H1 (cell line): ENCODE data around the gene CD226. TPM values are rescaled to one million over a fixed set of nuclear protein-coding genes. Genes with fewer than 3 reads are reported as not detected.

ENCODE experiments used
- BRCA1 ChIP-seq: IDR thresholded peaks from 2 replicates; pipeline ENCODE4 v1.6.1; 2012; ENCODE audit warnings: low read depth, low read length, improper control_type of control experiment
- FOSL1 ChIP-seq: IDR thresholded peaks from 2 replicates; pipeline ENCODE4 v1.6.1; 2011; ENCODE audit warnings: mild to moderate bottlenecking, low read depth, low read length, moderate library complexity; ENCODE audit not compliant: insufficient read depth
- KDM5A ChIP-seq: fragments of 200-600 bp; IDR thresholded peaks from 2 replicates; pipeline ENCODE4 v1.7.1; 2012; ENCODE audit warnings: mild to moderate bottlenecking, low read length, inconsistent platforms, mixed read lengths
- NANOG ChIP-seq: IDR thresholded peaks from 2 replicates; pipeline ENCODE4 v1.6.1; 2011; ENCODE audit warnings: low read length, low read depth, mild to moderate bottlenecking, inconsistent platforms; ENCODE audit not compliant: insufficient read depth, poor library complexity, severe bottlenecking
- RXRA ChIP-seq: IDR thresholded peaks from 2 replicates; pipeline ENCODE4 v1.6.1; 2011; ENCODE audit warnings: low read depth, mild to moderate bottlenecking, low read length, moderate library complexity; ENCODE audit not compliant: insufficient read depth
- SP1 ChIP-seq: IDR thresholded peaks from 2 replicates; pipeline ENCODE4 v1.6.1; 2011; ENCODE audit warnings: low read depth, low read length
- SRF ChIP-seq: IDR thresholded peaks from 2 replicates; pipeline ENCODE4 v1.6.1; 2011; ENCODE audit warnings: mild to moderate bottlenecking, low read depth, low read length, moderate library complexity
- polyA plus RNA-seq, 7 experiments: library from polyadenylated mRNA; depleted of rRNA in 3 of 7; stranded (reverse) in 5 of 7; unstranded in 2 of 7; fragments of >200 nt in 5 of 7; fragments of 200-250 nt in 2 of 7; gene quantifications; 1 replicate in 5 of 7; 2 replicates in 1 of 7; 4 replicates in 1 of 7; pipeline versions ENCODE4 v1.2.1 to v1.2.3, GENCODE V29; 2011 to 2013; ENCODE audit warnings: missing spikeins in 2 of 7, mixed read lengths in 2 of 7
- total RNA-seq: library from RNA; stranded (reverse); fragmentation: NEBNext Ultra II Directional; extraction: Animal tissue kit (Norgen Biotek cat#: 25700); gene quantifications from 2 replicates; pipeline ENCODE4 v1.2.1, GENCODE V29; 2021
- TF ChIP-seq, protein P1 (sequence below), 3 experiments: IDR thresholded peaks; 1 replicate in 2 of 3; 2 replicates in 1 of 3; pipeline versions ENCODE4 v1.5.1 to v1.6.1; 2011; ENCODE audit warnings: low read length in 3 of 3, mild to moderate bottlenecking in 3 of 3, inconsistent platforms in 2 of 3, low read depth in 1 of 3, moderate library complexity in 1 of 3; ENCODE audit not compliant: insufficient read depth in 1 of 3; ENCODE audit errors: control extremely low read depth in 1 of 3
- TF ChIP-seq, protein P2 (sequence below): fragments of 300-600 bp; sonication (generic); IDR thresholded peaks from 2 replicates; pipeline ENCODE4 v1.7.1; 2012; ENCODE audit warnings: low read length, moderate library complexity, mild to moderate bottlenecking, inconsistent platforms; ENCODE audit not compliant: insufficient replicate concordance

CD226 gene
- total and polyA plus RNA-seq, 2 of the 8 experiments (the other 6 are each of a cell fraction or from before 2014, with no cell fraction given): not detected

DNA sequence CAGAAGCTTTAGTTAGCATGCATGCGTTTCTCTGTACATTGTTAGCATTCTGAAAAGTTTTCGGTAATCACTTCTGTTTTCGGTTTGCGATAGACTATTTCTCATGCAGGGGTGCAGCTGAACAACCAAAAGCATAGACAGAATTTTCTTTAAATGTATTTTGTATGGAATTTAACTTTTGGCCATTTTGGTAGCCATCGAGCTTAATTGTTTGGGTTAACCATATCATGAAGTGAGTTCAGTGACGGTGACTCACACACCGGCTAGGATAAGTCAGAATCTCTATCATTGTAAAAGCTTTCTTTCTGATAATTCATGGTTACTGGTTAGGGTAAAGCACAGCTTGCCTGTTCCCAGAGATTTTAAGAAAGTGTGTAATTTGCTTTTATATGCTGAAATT is 107.2 kb downstream of the CD226 start (continued):
- TF ChIP-seq, protein P1, sequence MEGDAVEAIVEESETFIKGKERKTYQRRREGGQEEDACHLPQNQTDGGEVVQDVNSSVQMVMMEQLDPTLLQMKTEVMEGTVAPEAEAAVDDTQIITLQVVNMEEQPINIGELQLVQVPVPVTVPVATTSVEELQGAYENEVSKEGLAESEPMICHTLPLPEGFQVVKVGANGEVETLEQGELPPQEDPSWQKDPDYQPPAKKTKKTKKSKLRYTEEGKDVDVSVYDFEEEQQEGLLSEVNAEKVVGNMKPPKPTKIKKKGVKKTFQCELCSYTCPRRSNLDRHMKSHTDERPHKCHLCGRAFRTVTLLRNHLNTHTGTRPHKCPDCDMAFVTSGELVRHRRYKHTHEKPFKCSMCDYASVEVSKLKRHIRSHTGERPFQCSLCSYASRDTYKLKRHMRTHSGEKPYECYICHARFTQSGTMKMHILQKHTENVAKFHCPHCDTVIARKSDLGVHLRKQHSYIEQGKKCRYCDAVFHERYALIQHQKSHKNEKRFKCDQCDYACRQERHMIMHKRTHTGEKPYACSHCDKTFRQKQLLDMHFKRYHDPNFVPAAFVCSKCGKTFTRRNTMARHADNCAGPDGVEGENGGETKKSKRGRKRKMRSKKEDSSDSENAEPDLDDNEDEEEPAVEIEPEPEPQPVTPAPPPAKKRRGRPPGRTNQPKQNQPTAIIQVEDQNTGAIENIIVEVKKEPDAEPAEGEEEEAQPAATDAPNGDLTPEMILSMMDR (IDR thresholded peaks at IDR 0.05; ENCODE audit: control extremely low read depth in 1 of 3, insufficient read depth in 1 of 3, low read depth in 1 of 3, low read length in 3 of 3): no peak
- TF ChIP-seq BRCA1 (no peak), NANOG (no peak), RXRA (no peak), SRF (no peak), FOSL1 (no peak), SP1 (no peak), KDM5A (no peak)
- TF ChIP-seq, protein P2, sequence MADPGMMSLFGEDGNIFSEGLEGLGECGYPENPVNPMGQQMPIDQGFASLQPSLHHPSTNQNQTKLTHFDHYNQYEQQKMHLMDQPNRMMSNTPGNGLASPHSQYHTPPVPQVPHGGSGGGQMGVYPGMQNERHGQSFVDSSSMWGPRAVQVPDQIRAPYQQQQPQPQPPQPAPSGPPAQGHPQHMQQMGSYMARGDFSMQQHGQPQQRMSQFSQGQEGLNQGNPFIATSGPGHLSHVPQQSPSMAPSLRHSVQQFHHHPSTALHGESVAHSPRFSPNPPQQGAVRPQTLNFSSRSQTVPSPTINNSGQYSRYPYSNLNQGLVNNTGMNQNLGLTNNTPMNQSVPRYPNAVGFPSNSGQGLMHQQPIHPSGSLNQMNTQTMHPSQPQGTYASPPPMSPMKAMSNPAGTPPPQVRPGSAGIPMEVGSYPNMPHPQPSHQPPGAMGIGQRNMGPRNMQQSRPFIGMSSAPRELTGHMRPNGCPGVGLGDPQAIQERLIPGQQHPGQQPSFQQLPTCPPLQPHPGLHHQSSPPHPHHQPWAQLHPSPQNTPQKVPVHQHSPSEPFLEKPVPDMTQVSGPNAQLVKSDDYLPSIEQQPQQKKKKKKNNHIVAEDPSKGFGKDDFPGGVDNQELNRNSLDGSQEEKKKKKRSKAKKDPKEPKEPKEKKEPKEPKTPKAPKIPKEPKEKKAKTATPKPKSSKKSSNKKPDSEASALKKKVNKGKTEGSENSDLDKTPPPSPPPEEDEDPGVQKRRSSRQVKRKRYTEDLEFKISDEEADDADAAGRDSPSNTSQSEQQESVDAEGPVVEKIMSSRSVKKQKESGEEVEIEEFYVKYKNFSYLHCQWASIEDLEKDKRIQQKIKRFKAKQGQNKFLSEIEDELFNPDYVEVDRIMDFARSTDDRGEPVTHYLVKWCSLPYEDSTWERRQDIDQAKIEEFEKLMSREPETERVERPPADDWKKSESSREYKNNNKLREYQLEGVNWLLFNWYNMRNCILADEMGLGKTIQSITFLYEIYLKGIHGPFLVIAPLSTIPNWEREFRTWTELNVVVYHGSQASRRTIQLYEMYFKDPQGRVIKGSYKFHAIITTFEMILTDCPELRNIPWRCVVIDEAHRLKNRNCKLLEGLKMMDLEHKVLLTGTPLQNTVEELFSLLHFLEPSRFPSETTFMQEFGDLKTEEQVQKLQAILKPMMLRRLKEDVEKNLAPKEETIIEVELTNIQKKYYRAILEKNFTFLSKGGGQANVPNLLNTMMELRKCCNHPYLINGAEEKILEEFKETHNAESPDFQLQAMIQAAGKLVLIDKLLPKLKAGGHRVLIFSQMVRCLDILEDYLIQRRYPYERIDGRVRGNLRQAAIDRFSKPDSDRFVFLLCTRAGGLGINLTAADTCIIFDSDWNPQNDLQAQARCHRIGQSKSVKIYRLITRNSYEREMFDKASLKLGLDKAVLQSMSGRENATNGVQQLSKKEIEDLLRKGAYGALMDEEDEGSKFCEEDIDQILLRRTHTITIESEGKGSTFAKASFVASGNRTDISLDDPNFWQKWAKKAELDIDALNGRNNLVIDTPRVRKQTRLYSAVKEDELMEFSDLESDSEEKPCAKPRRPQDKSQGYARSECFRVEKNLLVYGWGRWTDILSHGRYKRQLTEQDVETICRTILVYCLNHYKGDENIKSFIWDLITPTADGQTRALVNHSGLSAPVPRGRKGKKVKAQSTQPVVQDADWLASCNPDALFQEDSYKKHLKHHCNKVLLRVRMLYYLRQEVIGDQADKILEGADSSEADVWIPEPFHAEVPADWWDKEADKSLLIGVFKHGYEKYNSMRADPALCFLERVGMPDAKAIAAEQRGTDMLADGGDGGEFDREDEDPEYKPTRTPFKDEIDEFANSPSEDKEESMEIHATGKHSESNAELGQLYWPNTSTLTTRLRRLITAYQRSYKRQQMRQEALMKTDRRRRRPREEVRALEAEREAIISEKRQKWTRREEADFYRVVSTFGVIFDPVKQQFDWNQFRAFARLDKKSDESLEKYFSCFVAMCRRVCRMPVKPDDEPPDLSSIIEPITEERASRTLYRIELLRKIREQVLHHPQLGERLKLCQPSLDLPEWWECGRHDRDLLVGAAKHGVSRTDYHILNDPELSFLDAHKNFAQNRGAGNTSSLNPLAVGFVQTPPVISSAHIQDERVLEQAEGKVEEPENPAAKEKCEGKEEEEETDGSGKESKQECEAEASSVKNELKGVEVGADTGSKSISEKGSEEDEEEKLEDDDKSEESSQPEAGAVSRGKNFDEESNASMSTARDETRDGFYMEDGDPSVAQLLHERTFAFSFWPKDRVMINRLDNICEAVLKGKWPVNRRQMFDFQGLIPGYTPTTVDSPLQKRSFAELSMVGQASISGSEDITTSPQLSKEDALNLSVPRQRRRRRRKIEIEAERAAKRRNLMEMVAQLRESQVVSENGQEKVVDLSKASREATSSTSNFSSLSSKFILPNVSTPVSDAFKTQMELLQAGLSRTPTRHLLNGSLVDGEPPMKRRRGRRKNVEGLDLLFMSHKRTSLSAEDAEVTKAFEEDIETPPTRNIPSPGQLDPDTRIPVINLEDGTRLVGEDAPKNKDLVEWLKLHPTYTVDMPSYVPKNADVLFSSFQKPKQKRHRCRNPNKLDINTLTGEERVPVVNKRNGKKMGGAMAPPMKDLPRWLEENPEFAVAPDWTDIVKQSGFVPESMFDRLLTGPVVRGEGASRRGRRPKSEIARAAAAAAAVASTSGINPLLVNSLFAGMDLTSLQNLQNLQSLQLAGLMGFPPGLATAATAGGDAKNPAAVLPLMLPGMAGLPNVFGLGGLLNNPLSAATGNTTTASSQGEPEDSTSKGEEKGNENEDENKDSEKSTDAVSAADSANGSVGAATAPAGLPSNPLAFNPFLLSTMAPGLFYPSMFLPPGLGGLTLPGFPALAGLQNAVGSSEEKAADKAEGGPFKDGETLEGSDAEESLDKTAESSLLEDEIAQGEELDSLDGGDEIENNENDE: no peak
